Measurements from ENCODE around the gene ENPP6. TPM values are rescaled to one million over a fixed set of nuclear protein-coding genes. Genes with fewer than 3 reads are reported as not detected.

The ENPP6 gene
- total and polyA plus RNA-seq, 2 donors (not counting 3 experiments of a cell fraction or from before 2014, with no cell fraction given) = not detected

DNA sequence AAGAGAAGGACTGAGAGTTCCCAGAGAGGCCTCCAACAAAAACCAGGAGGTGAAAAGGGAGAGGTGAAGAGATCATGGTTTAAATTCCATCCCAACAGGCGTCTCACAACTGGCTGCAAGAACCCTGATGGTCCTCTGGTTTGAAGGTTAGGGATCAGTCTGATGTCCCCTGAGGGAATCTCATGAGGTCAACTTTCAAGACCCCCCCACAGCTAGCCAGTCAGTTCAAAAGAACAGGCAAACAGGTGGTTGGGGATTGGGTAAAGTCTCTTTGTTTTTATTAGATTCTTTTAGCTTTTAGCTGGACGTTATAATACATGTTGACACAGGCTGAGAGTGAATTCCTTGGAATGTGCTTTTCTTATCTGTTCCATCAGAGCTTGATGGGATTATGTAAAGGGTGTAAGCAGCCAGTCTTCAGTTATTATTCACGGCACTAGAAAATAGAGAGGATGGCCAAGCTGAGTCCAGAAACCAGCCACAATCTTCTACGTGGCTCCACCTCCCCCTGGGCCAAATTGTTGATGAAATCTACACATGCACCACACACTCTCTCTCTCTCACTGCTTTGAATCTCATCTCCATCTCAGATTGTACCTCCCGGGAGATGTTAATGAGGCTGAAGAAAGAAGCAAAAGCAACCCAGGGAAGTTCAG, 20.8 kb downstream of the ENPP6 start:
- CTCF ChIA-PET = no interaction called here
- no TSS peak for BruUV-seq (replicated peaks)

DNA sequence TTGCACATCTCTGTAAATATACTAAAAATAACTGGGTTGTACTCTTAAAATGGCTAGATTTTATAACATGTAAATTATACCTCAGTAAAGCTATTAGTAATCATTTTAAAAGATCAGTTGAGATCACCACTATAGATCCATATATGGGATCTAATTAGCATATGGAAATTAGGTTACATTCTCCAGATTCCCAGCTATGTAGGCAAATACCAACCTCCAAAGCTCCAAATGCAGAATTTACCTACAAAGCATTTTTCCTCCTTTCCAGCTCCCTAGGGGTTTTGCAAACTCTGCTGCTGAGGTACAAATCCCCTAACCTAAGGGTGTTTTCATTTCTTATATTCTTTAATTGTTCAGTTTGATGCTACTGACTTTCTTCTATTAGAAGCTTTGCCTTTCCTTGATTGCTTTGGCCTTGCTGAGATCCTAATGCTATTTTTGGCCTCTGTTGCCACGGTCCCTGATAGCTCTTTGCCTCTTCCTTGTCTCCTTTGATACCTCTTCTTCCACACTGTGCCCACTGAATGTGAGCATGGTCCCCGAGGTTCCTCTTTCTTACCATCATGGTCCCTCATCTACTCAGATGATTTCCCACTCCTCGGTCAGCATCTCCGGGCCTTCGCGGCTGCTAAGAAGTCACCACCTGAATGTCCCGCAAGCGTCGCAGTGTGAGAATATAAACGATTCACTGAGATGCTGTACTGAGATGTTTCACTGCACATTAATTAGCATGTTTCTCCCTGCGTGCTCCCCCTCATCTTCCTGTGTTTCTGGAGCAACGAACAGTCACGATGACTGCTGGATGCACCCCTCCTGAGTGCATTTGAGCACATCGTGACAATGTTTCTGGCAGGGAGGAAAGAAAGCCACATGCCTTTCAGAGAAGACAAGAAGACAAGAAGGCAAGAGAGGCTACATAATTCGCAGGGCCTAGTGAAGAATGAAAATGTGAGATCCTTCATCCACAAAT, 23.8 kb downstream of the ENPP6 start:
- intact Hi-C loops (cut with micrococcal nuclease) (no loop called here), dilution Hi-C loops (cut with MboI; ENCODE audit: extremely low pct_ligation_motif_present, low sequenced_read_pairs) (no loop called here)
- Histone ChIP-seq H3K4me2 (ENCODE audit: insufficient read depth, low read length) (no peak overlapping the region), H3K36me3 (ENCODE audit: control insufficient read depth in 2 of 2, extremely low read depth in 1 of 2, insufficient read depth in 2 of 2, low read length in 2 of 2) (no peaks in the 10 kb centered on the region), H2AFZ (ENCODE audit: low read depth, low read length) (no peak overlapping the region), H3K27ac (ENCODE audit: insufficient read depth, low read depth, low read length) (no peak overlapping the region), H3K4me1 (ENCODE audit: control insufficient read depth, extremely low read depth, insufficient read depth, low read length) (no peaks in the 10 kb centered on the region), H3K4me3 (replicated peaks in 1 of 3; ENCODE audit: insufficient read depth in 1 of 3, low read depth in 1 of 3, low read length in 3 of 3) (no peak overlapping the region), H3K27me3 (ENCODE audit: control insufficient read depth in 2 of 2, insufficient read depth in 2 of 2, low read length in 2 of 2) (no peaks in the 10 kb centered on the region), H3K9me1 (replicated peaks; ENCODE audit: control insufficient read depth, extremely low read depth, insufficient read depth, low read length) (no peaks in the 10 kb centered on the region), H4K20me1 (replicated peaks; ENCODE audit: control insufficient read depth, extremely low read depth, insufficient read depth, low read length) (no peaks in the 10 kb centered on the region), H3K79me2 (ENCODE audit: control insufficient read depth, insufficient read depth, low read length) (no peaks in the 10 kb centered on the region), H3K9ac (replicated peaks; ENCODE audit: extremely low read depth, insufficient read depth, low read length) (no peak overlapping the region), H3K9me3 (replicated peaks; ENCODE audit: control insufficient read depth, insufficient read depth, low read length) (no peaks in the 10 kb centered on the region)
- BruUV-seq (replicated peaks) = no TSS peak
- FAIRE-seq (no peak), DNase-seq (ENCODE audit: low read depth, low spot score) (no peak)
- ChIA-PET CTCF (no interaction called here), POLR2A (no interaction called here)
- no peak for TF ChIP-seq MYC (IDR thresholded peaks at IDR 0.05; ENCODE audit: low read depth, low read length)
- no peak for TF ChIP-seq POLR2A (IDR thresholded peaks at IDR 0.05; ENCODE audit: low read depth, low read length)
- no peak for TF ChIP-seq GATA2 (IDR thresholded peaks at IDR 0.05; ENCODE audit: insufficient read depth, insufficient read length, low read depth, low read length)
- no peak for TF ChIP-seq EZH2 (IDR thresholded peaks at IDR 0.05; ENCODE audit: borderline replicate concordance, low read depth, low read length, severe bottlenecking)
- TF ChIP-seq JUN (IDR thresholded peaks at IDR 0.05; ENCODE audit: borderline replicate concordance, insufficient read depth, insufficient read length, low read depth) = no peak
- no peak for TF ChIP-seq POLR2AphosphoS5 (IDR thresholded peaks at IDR 0.05; ENCODE audit: insufficient read depth, low read depth, low read length)
- no peak for TF ChIP-seq CTCF (IDR thresholded peaks at IDR 0.05; ENCODE audit: extremely low read depth in 1 of 2, insufficient read depth in 1 of 2, low read depth in 1 of 2, low read length in 2 of 2)
- TF ChIP-seq, protein P1, sequence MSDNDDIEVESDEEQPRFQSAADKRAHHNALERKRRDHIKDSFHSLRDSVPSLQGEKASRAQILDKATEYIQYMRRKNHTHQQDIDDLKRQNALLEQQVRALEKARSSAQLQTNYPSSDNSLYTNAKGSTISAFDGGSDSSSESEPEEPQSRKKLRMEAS (IDR thresholded peaks at IDR 0.05; ENCODE audit: insufficient read depth, insufficient read length) = no peak
- no peak for TF ChIP-seq FOS (IDR thresholded peaks at IDR 0.05; ENCODE audit: borderline replicate concordance, insufficient read depth, low read length)

More for the DNA sequence above, 20.8 kb downstream of the ENPP6 start:
- Histone ChIP-seq H3K36me3 (ENCODE audit: control insufficient read depth in 2 of 2, extremely low read depth in 1 of 2, insufficient read depth in 2 of 2, low read length in 2 of 2) (no peaks in the 10 kb centered on the region), H3K27me3 (ENCODE audit: control insufficient read depth in 2 of 2, insufficient read depth in 2 of 2, low read length in 2 of 2) (no peaks in the 10 kb centered on the region), H3K4me2 (ENCODE audit: insufficient read depth, low read length) (no peak overlapping the region), H3K27ac (ENCODE audit: insufficient read depth, low read depth, low read length) (no peak overlapping the region), H3K4me3 (replicated peaks in 1 of 3; ENCODE audit: insufficient read depth in 1 of 3, low read depth in 1 of 3, low read length in 3 of 3) (no peak overlapping the region), H2AFZ (ENCODE audit: low read depth, low read length) (no peak overlapping the region), H3K4me1 (ENCODE audit: control insufficient read depth, extremely low read depth, insufficient read depth, low read length) (no peaks in the 10 kb centered on the region), H3K9ac (replicated peaks; ENCODE audit: extremely low read depth, insufficient read depth, low read length) (no peak overlapping the region), H3K79me2 (ENCODE audit: control insufficient read depth, insufficient read depth, low read length) (no peaks in the 10 kb centered on the region), H3K9me1 (replicated peaks; ENCODE audit: control insufficient read depth, extremely low read depth, insufficient read depth, low read length) (no peaks in the 10 kb centered on the region), H3K9me3 (replicated peaks; ENCODE audit: control insufficient read depth, insufficient read depth, low read length) (no peaks in the 10 kb centered on the region), H4K20me1 (replicated peaks; ENCODE audit: control insufficient read depth, extremely low read depth, insufficient read depth, low read length) (no peaks in the 10 kb centered on the region)
- DNase-seq (ENCODE audit: low read depth, low spot score) (no peak), FAIRE-seq (no peak)
- TF ChIP-seq MYC (IDR thresholded peaks at IDR 0.05; ENCODE audit: low read depth, low read length) (no peak), POLR2AphosphoS5 (IDR thresholded peaks at IDR 0.05; ENCODE audit: insufficient read depth, low read depth, low read length) (no peak), GATA2 (IDR thresholded peaks at IDR 0.05; ENCODE audit: insufficient read depth, insufficient read length, low read depth, low read length) (no peak), JUN (IDR thresholded peaks at IDR 0.05; ENCODE audit: borderline replicate concordance, insufficient read depth, insufficient read length, low read depth) (no peak), FOS (IDR thresholded peaks at IDR 0.05; ENCODE audit: borderline replicate concordance, insufficient read depth, low read length) (no peak)
- TF ChIP-seq, protein P1 (IDR thresholded peaks at IDR 0.05; ENCODE audit: insufficient read depth, insufficient read length) = no peak
- intact Hi-C loops (cut with micrococcal nuclease) (no loop called here), dilution Hi-C loops (cut with MboI; ENCODE audit: extremely low pct_ligation_motif_present, low sequenced_read_pairs) (no loop called here)
- POLR2A ChIA-PET = no interaction called here

All from endothelial cell of umbilical vein (primary cell).